PC-3 (cell line): ENCODE results near the gene PTPN3.

Source experiments
- EZH2 ChIP-seq: fragments of 300-600 bp; sonication (generic); IDR thresholded peaks from one replicate; pipeline ENCODE4 v1.6.1; 2017; ENCODE audit warnings: antibody characterized with exemption, mild to moderate bottlenecking, low read length; ENCODE audit not compliant: unreplicated experiment
- EZH2phosphoT487 ChIP-seq: fragments of 300-600 bp; sonication (generic); IDR thresholded peaks from 2 replicates; pipeline ENCODE4 v1.6.1; 2018; ENCODE audit warnings: mild to moderate bottlenecking, antibody characterized with exemption, low read length, borderline replicate concordance
- TF ChIP-seq, protein P1 (sequence below): fragments of 300-600 bp; sonication (generic); conservative IDR thresholded peaks from 2 replicates; pipeline ENCODE4 v1.5.1; 2017; ENCODE audit warnings: antibody characterized with exemption, low read depth, mild to moderate bottlenecking, low read length

DNA sequence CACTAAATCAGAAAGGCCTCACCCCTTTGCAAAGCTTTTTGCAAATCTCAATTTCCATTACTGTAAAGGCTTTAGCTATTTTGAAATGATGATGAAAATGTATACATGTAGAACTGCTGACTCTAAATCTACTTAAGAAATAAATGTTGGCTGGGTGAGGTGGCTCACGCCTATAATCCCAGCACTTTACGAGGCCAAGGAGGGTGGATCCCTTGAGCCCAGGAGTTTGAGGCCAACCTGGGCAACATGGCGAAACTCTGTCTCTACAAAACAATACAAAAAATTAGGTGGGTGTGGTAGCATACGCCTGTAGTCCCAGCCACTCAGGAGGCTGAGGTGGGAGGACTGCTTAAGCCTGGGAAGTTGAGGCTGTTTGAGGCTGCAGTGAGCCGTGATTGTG, 64.6 kb downstream of the PTPN3 start:
- TF ChIP-seq, protein P1, sequence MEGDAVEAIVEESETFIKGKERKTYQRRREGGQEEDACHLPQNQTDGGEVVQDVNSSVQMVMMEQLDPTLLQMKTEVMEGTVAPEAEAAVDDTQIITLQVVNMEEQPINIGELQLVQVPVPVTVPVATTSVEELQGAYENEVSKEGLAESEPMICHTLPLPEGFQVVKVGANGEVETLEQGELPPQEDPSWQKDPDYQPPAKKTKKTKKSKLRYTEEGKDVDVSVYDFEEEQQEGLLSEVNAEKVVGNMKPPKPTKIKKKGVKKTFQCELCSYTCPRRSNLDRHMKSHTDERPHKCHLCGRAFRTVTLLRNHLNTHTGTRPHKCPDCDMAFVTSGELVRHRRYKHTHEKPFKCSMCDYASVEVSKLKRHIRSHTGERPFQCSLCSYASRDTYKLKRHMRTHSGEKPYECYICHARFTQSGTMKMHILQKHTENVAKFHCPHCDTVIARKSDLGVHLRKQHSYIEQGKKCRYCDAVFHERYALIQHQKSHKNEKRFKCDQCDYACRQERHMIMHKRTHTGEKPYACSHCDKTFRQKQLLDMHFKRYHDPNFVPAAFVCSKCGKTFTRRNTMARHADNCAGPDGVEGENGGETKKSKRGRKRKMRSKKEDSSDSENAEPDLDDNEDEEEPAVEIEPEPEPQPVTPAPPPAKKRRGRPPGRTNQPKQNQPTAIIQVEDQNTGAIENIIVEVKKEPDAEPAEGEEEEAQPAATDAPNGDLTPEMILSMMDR, result no peak
- TF ChIP-seq EZH2, result no peak
- no peak for TF ChIP-seq EZH2phosphoT487
